ENCODE results near the gene NDUFA6.
A peak's percentile ranks its signal among the peaks of the same experiment; 100 is the strongest.

NDUFA6 gene

DNA sequence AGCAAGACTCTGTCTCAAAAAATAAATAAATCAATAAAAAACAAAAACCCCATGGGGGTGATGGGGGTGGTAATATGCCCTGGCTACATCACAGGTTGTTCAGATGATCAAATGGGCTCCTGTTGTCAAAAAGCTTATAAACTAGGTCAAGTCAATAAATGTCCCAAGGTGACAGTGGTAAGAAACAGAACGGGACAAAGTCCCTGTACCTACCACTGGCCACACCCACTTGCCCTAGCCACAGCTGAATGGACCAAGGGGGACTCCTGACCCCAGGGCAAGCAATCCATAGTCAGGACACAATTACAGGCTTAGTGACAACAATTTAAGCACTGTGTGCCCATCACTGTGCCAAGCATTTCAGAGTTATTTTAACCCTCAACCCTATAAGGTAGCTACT, 25.9 kb downstream of the NDUFA6 start:
- no peak overlapping the region for H3K4ac ChIP-seq (ENCODE audit: low read depth in 1 of 2, low read length in 2 of 2)
- no peak overlapping the region for H3K18ac ChIP-seq (ENCODE audit: low read depth in 1 of 2, low read length in 2 of 2)
- H3K23ac ChIP-seq (ENCODE audit: low read length in 2 of 2): no peak overlapping the region
- no peaks in the 10 kb centered on the region for H3K9me3 ChIP-seq (ENCODE audit: control insufficient read depth, low read length)
- 98% methylated on average over 1 of the region's 1 CpG for WGBS
- no peaks in the 10 kb centered on the region for H3K27me3 ChIP-seq (ENCODE audit: control insufficient read depth in 1 of 2, insufficient read depth in 1 of 2, low read length in 2 of 2)
- peaks cover 3% of the 10 kb centered on the region for H3K79me1 ChIP-seq (replicated peaks; ENCODE audit: low read length, poor library complexity, severe bottlenecking)
- H3K14ac ChIP-seq (ENCODE audit: low read length in 2 of 2): no peak overlapping the region
- no peak overlapping the region for H3K4me2 ChIP-seq (ENCODE audit: low read length, poor library complexity, severe bottlenecking)
- no peak overlapping the region for H2BK12ac ChIP-seq (ENCODE audit: low read length in 2 of 2)
- no peak overlapping the region for H2AFZ ChIP-seq (ENCODE audit: low read depth, low read length)
- H3K27ac ChIP-seq (ENCODE audit: low read length, poor library complexity, severe bottlenecking): no peak overlapping the region
- no peak overlapping the region for H4K8ac ChIP-seq (ENCODE audit: low read length)
- H2AK5ac ChIP-seq (ENCODE audit: low read length, severe bottlenecking): no peak overlapping the region
- no peak overlapping the region for H3K9ac ChIP-seq (ENCODE audit: low read length)
- H2BK15ac ChIP-seq (ENCODE audit: low read depth, poor library complexity, severe bottlenecking): no peak overlapping the region
- H4K91ac ChIP-seq (ENCODE audit: low read length): no peak overlapping the region
- peaks cover 58 to 64% of the 10 kb centered on the region in 2 experiments for H3K36me3 ChIP-seq (ENCODE audit: control insufficient read depth in 1 of 2, insufficient read depth in 2 of 2, low read depth in 1 of 2, low read length in 2 of 2)
- H2BK120ac ChIP-seq (ENCODE audit: low read depth, low read length): no peak overlapping the region
- no peak for DNase-seq
- H3K4me1 ChIP-seq (ENCODE audit: control insufficient read depth, insufficient read depth, low read depth, low read length): no peaks in the 10 kb centered on the region
- H2BK5ac ChIP-seq (ENCODE audit: low read depth, low read length, poor library complexity, severe bottlenecking): no peak overlapping the region
- H3K4me3 ChIP-seq (ENCODE audit: insufficient read depth in 1 of 2, low read depth in 1 of 2, low read length in 2 of 2): no peak overlapping the region

DNA sequence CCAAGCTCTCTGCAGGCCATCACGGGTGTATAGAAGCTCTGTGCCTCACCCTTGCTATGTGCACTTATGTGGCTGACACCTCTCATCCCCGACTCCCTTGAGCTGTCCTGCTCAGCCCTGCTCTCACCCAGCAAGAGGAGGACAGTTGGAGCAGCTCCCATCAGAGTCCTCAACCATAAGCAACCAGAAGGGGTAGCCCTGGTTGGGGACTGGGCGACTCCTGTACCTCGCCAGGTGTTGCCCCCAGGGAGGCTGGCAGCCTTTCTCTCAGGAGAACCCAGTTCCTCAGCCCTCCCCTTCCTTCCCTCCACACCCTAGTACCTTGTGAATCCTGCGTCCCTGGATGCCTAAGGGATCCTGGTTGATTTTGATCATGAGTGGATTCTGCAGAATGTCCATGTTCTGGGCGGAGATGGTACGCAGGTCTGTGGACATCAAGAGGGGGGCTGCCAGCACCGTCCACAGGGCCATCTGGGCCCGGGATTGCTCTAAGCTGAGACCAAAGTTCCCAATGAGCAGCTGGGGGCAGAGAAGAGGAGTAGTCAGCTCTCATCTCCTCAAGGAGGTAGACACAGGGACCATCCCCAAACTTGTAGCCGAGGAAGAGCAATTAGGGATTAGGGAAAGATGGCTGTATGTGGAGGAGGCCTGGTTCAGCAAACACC, 27.9 kb downstream of the NDUFA6 start:
- H3K23ac ChIP-seq (ENCODE audit: low read length in 2 of 2): no peak overlapping the region

GRCh38 chr22:42061041-42061440, 29.5 kb downstream of the NDUFA6 start:
- Histone ChIP-seq H3K27ac (ENCODE audit: low read length, poor library complexity, severe bottlenecking) (no peak overlapping the region), H3K4me2 (ENCODE audit: low read length, poor library complexity, severe bottlenecking) (no peak overlapping the region), H3K79me1 (replicated peaks; ENCODE audit: low read length, poor library complexity, severe bottlenecking) (no peaks in the 10 kb centered on the region), H2AK5ac (ENCODE audit: low read length, severe bottlenecking) (no peak overlapping the region), H3K4ac (ENCODE audit: low read depth in 1 of 2, low read length in 2 of 2) (no peak overlapping the region), H4K91ac (ENCODE audit: low read length) (no peak overlapping the region), H3K36me3 (ENCODE audit: control insufficient read depth in 1 of 2, insufficient read depth in 2 of 2, low read depth in 1 of 2, low read length in 2 of 2) (peaks cover 36 to 56% of the 10 kb centered on the region in 2 experiments), H3K4me3 (ENCODE audit: insufficient read depth in 1 of 2, low read depth in 1 of 2, low read length in 2 of 2) (no peak overlapping the region), H2BK5ac (ENCODE audit: low read depth, low read length, poor library complexity, severe bottlenecking) (no peak overlapping the region), H3K4me1 (ENCODE audit: control insufficient read depth, insufficient read depth, low read depth, low read length) (no peaks in the 10 kb centered on the region), H3K9ac (ENCODE audit: low read length) (no peak overlapping the region), H2BK12ac (ENCODE audit: low read length in 2 of 2) (no peak overlapping the region), H2BK120ac (ENCODE audit: low read depth, low read length) (no peak overlapping the region), H3K18ac (ENCODE audit: low read depth in 1 of 2, low read length in 2 of 2) (no peak overlapping the region), H3K27me3 (ENCODE audit: control insufficient read depth in 1 of 2, insufficient read depth in 1 of 2, low read length in 2 of 2) (no peaks in the 10 kb centered on the region), H3K14ac (ENCODE audit: low read length in 2 of 2) (peak overlapping the region in 1 of 2 experiments; percentile 1), H3K9me3 (ENCODE audit: control insufficient read depth, low read length) (peaks cover 18% of the 10 kb centered on the region), H4K8ac (ENCODE audit: low read length) (no peak overlapping the region), H3K23ac (ENCODE audit: low read length in 2 of 2) (no peak overlapping the region), H2BK15ac (ENCODE audit: low read depth, poor library complexity, severe bottlenecking) (no peak overlapping the region), H2AFZ (ENCODE audit: low read depth, low read length) (no peak overlapping the region)
- 88% methylated on average over 7 of the region's 7 CpGs for WGBS
- no peak for DNase-seq

More for the DNA sequence above, 27.9 kb downstream of the NDUFA6 start:
- Histone ChIP-seq H3K36me3 (ENCODE audit: control insufficient read depth in 1 of 2, insufficient read depth in 2 of 2, low read depth in 1 of 2, low read length in 2 of 2) (peaks cover 52 to 69% of the 10 kb centered on the region in 2 experiments), H3K4me2 (ENCODE audit: low read length, poor library complexity, severe bottlenecking) (no peak overlapping the region), H3K27me3 (ENCODE audit: control insufficient read depth in 1 of 2, insufficient read depth in 1 of 2, low read length in 2 of 2) (no peaks in the 10 kb centered on the region), H2AK5ac (ENCODE audit: low read length, severe bottlenecking) (no peak overlapping the region), H4K91ac (ENCODE audit: low read length) (no peak overlapping the region), H3K4me3 (ENCODE audit: insufficient read depth in 1 of 2, low read depth in 1 of 2, low read length in 2 of 2) (no peak overlapping the region), H2BK15ac (ENCODE audit: low read depth, poor library complexity, severe bottlenecking) (peak overlapping the region; percentile 57), H2BK5ac (ENCODE audit: low read depth, low read length, poor library complexity, severe bottlenecking) (no peak overlapping the region), H3K79me1 (replicated peaks; ENCODE audit: low read length, poor library complexity, severe bottlenecking) (no peaks in the 10 kb centered on the region), H3K14ac (ENCODE audit: low read length in 2 of 2) (no peak overlapping the region), H3K4ac (ENCODE audit: low read depth in 1 of 2, low read length in 2 of 2) (no peak overlapping the region), H3K4me1 (ENCODE audit: control insufficient read depth, insufficient read depth, low read depth, low read length) (no peaks in the 10 kb centered on the region), H4K8ac (ENCODE audit: low read length) (no peak overlapping the region), H3K18ac (ENCODE audit: low read depth in 1 of 2, low read length in 2 of 2) (no peak overlapping the region), H2BK12ac (ENCODE audit: low read length in 2 of 2) (no peak overlapping the region), H3K9ac (ENCODE audit: low read length) (no peak overlapping the region), H3K27ac (ENCODE audit: low read length, poor library complexity, severe bottlenecking) (no peak overlapping the region), H2AFZ (ENCODE audit: low read depth, low read length) (no peak overlapping the region), H3K9me3 (ENCODE audit: control insufficient read depth, low read length) (peaks cover 3% of the 10 kb centered on the region), H2BK120ac (ENCODE audit: low read depth, low read length) (no peak overlapping the region)
- DNase-seq: no peak
- 96% methylated on average over 7 of the region's 10 CpGs for WGBS

GRCh38 chr22:42060489-42060888, 30.1 kb downstream of the NDUFA6 start:
- Histone ChIP-seq H3K27me3 (ENCODE audit: control insufficient read depth in 1 of 2, insufficient read depth in 1 of 2, low read length in 2 of 2) (no peaks in the 10 kb centered on the region), H2AK5ac (ENCODE audit: low read length, severe bottlenecking) (no peak overlapping the region), H3K9me3 (ENCODE audit: control insufficient read depth, low read length) (peaks cover 24% of the 10 kb centered on the region), H3K79me1 (replicated peaks; ENCODE audit: low read length, poor library complexity, severe bottlenecking) (no peaks in the 10 kb centered on the region), H2BK15ac (ENCODE audit: low read depth, poor library complexity, severe bottlenecking) (no peak overlapping the region), H3K4ac (ENCODE audit: low read depth in 1 of 2, low read length in 2 of 2) (no peak overlapping the region), H3K27ac (ENCODE audit: low read length, poor library complexity, severe bottlenecking) (no peak overlapping the region), H3K36me3 (ENCODE audit: control insufficient read depth in 1 of 2, insufficient read depth in 2 of 2, low read depth in 1 of 2, low read length in 2 of 2) (peaks cover 31 to 51% of the 10 kb centered on the region in 2 experiments), H3K4me2 (ENCODE audit: low read length, poor library complexity, severe bottlenecking) (no peak overlapping the region), H2AFZ (ENCODE audit: low read depth, low read length) (no peak overlapping the region), H4K91ac (ENCODE audit: low read length) (no peak overlapping the region), H3K14ac (ENCODE audit: low read length in 2 of 2) (no peak overlapping the region), H3K4me1 (ENCODE audit: control insufficient read depth, insufficient read depth, low read depth, low read length) (no peaks in the 10 kb centered on the region), H2BK120ac (ENCODE audit: low read depth, low read length) (no peak overlapping the region), H2BK12ac (ENCODE audit: low read length in 2 of 2) (no peak overlapping the region), H3K9ac (ENCODE audit: low read length) (no peak overlapping the region), H3K4me3 (ENCODE audit: insufficient read depth in 1 of 2, low read depth in 1 of 2, low read length in 2 of 2) (no peak overlapping the region), H2BK5ac (ENCODE audit: low read depth, low read length, poor library complexity, severe bottlenecking) (no peak overlapping the region), H3K18ac (ENCODE audit: low read depth in 1 of 2, low read length in 2 of 2) (no peak overlapping the region), H3K23ac (ENCODE audit: low read length in 2 of 2) (no peak overlapping the region), H4K8ac (ENCODE audit: low read length) (no peak overlapping the region)
- no peak for DNase-seq
- whole genome bisulfite sequencing: 96% methylated on average over 5 of the region's 5 CpGs

All from mesenchymal stem cell (in vitro differentiated cells and primary cell).